ENCODE results near the gene TACO1. TPM values are rescaled to one million over a fixed set of nuclear protein-coding genes. Genes with fewer than 3 reads are reported as not detected.
A peak's percentile ranks its signal among the peaks of the same experiment; 100 is the strongest.

Gene TACO1
- total and polyA plus RNA-seq, 2 experiments from 2014 or later, result 15.4 to 19.9 TPM

DNA sequence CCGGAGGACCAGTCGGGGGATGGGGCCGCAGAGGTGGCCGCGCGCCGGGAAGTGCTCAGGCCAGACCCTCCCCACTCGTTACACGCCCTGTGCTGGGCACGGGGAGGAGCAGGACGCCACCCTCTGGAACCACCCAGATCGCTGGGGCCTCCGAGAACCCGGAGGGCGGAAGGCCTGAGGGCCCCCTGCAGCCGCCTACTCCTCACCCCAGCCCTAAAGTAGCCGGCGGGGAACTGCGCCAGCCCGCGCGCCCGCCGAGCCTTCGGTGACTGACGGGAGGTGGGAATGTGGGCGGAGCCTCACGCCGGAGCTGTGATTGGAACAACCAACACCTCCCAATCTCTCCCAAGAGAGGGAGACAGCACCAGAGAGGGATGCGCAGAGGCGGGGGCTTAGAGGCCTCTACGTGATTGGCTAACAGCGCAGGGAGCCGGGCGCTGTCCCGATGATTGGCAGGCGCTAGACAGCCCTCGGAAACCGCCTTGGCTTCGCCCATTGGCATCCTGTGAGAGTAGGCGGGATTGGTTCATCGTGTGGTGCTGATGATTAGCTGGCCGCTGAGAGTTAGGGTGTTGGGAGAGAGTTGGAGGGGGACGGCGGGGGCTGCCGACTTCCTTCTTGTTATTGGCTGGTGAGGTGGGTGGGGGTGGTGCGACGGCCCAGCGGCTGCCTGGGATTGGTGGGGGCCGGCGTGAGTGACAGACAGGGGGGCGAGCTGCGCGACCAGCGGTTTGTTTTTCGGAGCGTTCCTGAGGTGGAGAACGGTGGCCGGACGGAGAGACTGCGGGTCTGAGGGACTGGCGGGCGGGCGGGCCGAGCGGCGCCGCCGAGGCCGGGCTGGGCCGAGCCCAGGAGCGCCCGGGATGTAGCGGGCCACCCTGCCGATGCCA is 21.2 kb downstream of the TACO1 start, which contains the start of gene MAP3K3:
TSS of gene MAP3K3 (plus strand) at position 734 of the 890 bp plus-strand sequence. CDS start 343 bp downstream, outside the sequence.
- no peaks in the 10 kb centered on the region for H3K9me2 ChIP-seq (ENCODE audit: insufficient read depth)
- ATAC-seq (peak; percentile 89), DNase-seq (ENCODE audit: low spot score) (peak; percentile 100)
- peak within 1 kb of the TSS; percentile 97 for H3K4me3 Mint-ChIP-seq
- no peaks in the 10 kb centered on the region for H3K36me3 ChIP-seq (ENCODE audit: insufficient read depth)
- H3K9me3 Mint-ChIP-seq, result no peaks in the 10 kb centered on the region
- peak within 1 kb of the TSS; percentile 80 for H3K4me2 ChIP-seq
- H3F3A ChIP-seq (replicated peaks; ENCODE audit: low read depth), result 0 out of 2 replicates have a peak, but pooled peaks cover 6% of the 10 kb centered on the region
- H3K36me3 Mint-ChIP-seq (ENCODE audit: low read depth), result no peaks in the 10 kb centered on the region
- peak within 1 kb of the TSS; percentile 78; the same call in 1 of the 2 replicates for H3K27ac Mint-ChIP-seq
- peaks cover 13% of the 10 kb centered on the region for H3K4me1 ChIP-seq (ENCODE audit: insufficient read depth)
- H3K27me3 ChIP-seq (ENCODE audit: insufficient read depth), result no peaks in the 10 kb centered on the region
- TF ChIP-seq, protein P1, sequence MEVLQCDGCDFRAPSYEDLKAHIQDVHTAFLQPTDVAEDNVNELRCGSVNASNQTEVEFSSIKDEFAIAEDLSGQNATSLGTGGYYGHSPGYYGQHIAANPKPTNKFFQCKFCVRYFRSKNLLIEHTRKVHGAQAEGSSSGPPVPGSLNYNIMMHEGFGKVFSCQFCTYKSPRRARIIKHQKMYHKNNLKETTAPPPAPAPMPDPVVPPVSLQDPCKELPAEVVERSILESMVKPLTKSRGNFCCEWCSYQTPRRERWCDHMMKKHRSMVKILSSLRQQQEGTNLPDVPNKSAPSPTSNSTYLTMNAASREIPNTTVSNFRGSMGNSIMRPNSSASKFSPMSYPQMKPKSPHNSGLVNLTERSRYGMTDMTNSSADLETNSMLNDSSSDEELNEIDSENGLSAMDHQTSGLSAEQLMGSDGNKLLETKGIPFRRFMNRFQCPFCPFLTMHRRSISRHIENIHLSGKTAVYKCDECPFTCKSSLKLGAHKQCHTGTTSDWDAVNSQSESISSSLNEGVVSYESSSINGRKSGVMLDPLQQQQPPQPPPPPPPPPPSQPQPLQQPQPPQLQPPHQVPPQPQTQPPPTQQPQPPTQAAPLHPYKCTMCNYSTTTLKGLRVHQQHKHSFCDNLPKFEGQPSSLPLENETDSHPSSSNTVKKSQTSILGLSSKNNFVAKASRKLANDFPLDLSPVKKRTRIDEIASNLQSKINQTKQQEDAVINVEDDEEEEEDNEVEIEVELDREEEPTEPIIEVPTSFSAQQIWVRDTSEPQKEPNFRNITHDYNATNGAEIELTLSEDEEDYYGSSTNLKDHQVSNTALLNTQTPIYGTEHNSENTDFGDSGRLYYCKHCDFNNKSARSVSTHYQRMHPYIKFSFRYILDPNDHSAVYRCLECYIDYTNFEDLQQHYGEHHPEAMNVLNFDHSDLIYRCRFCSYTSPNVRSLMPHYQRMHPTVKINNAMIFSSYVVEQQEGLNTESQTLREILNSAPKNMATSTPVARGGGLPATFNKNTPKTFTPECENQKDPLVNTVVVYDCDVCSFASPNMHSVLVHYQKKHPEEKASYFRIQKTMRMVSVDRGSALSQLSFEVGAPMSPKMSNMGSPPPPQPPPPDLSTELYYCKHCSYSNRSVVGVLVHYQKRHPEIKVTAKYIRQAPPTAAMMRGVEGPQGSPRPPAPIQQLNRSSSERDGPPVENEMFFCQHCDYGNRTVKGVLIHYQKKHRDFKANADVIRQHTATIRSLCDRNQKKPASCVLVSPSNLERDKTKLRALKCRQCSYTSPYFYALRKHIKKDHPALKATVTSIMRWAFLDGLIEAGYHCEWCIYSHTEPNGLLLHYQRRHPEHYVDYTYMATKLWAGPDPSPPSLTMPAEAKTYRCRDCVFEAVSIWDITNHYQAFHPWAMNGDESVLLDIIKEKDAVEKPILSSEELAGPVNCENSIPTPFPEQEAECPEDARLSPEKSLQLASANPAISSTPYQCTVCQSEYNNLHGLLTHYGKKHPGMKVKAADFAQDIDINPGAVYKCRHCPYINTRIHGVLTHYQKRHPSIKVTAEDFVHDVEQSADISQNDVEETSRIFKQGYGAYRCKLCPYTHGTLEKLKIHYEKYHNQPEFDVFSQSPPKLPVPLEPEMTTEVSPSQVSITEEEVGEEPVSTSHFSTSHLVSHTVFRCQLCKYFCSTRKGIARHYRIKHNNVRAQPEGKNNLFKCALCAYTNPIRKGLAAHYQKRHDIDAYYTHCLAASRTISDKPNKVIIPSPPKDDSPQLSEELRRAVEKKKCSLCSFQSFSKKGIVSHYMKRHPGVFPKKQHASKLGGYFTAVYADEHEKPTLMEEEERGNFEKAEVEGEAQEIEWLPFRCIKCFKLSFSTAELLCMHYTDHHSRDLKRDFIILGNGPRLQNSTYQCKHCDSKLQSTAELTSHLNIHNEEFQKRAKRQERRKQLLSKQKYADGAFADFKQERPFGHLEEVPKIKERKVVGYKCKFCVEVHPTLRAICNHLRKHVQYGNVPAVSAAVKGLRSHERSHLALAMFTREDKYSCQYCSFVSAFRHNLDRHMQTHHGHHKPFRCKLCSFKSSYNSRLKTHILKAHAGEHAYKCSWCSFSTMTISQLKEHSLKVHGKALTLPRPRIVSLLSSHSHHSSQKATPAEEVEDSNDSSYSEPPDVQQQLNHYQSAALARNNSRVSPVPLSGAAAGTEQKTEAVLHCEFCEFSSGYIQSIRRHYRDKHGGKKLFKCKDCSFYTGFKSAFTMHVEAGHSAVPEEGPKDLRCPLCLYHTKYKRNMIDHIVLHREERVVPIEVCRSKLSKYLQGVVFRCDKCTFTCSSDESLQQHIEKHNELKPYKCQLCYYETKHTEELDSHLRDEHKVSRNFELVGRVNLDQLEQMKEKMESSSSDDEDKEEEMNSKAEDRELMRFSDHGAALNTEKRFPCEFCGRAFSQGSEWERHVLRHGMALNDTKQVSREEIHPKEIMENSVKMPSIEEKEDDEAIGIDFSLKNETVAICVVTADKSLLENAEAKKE (CRISPR knock-in tag; IDR thresholded peaks at IDR 0.05), result no peak
- TF ChIP-seq, protein P2, sequence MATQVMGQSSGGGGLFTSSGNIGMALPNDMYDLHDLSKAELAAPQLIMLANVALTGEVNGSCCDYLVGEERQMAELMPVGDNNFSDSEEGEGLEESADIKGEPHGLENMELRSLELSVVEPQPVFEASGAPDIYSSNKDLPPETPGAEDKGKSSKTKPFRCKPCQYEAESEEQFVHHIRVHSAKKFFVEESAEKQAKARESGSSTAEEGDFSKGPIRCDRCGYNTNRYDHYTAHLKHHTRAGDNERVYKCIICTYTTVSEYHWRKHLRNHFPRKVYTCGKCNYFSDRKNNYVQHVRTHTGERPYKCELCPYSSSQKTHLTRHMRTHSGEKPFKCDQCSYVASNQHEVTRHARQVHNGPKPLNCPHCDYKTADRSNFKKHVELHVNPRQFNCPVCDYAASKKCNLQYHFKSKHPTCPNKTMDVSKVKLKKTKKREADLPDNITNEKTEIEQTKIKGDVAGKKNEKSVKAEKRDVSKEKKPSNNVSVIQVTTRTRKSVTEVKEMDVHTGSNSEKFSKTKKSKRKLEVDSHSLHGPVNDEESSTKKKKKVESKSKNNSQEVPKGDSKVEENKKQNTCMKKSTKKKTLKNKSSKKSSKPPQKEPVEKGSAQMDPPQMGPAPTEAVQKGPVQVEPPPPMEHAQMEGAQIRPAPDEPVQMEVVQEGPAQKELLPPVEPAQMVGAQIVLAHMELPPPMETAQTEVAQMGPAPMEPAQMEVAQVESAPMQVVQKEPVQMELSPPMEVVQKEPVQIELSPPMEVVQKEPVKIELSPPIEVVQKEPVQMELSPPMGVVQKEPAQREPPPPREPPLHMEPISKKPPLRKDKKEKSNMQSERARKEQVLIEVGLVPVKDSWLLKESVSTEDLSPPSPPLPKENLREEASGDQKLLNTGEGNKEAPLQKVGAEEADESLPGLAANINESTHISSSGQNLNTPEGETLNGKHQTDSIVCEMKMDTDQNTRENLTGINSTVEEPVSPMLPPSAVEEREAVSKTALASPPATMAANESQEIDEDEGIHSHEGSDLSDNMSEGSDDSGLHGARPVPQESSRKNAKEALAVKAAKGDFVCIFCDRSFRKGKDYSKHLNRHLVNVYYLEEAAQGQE (IDR thresholded peaks at IDR 0.05; ENCODE audit: unreplicated experiment), result no peak
- TF ChIP-seq STAT1 (IDR thresholded peaks at IDR 0.05; ENCODE audit: unreplicated experiment) (no peak), EZH2phosphoT487 (IDR thresholded peaks at IDR 0.05; ENCODE audit: unreplicated experiment) (no peak), CREB1 (CRISPR knock-in tag; IDR thresholded peaks at IDR 0.05; ENCODE audit: low read depth) (peak; percentile 39; the same call in 1 of the 2 replicates), EZH2 (IDR thresholded peaks at IDR 0.05; ENCODE audit: low read depth, unreplicated experiment) (no peak), ZNF114 (CRISPR knock-in tag; IDR thresholded peaks at IDR 0.05) (no peak), JUNB (IDR thresholded peaks at IDR 0.05; ENCODE audit: unreplicated experiment) (no peak), NANOG (IDR thresholded peaks at IDR 0.05; ENCODE audit: borderline replicate concordance) (no peak), ZNF331 (CRISPR knock-in tag; IDR thresholded peaks at IDR 0.05; ENCODE audit: low read depth) (no peak), POLR2AphosphoS5 (IDR thresholded peaks at IDR 0.05; ENCODE audit: low read depth) (peak; percentile 96)
- TF ChIP-seq, protein P3, sequence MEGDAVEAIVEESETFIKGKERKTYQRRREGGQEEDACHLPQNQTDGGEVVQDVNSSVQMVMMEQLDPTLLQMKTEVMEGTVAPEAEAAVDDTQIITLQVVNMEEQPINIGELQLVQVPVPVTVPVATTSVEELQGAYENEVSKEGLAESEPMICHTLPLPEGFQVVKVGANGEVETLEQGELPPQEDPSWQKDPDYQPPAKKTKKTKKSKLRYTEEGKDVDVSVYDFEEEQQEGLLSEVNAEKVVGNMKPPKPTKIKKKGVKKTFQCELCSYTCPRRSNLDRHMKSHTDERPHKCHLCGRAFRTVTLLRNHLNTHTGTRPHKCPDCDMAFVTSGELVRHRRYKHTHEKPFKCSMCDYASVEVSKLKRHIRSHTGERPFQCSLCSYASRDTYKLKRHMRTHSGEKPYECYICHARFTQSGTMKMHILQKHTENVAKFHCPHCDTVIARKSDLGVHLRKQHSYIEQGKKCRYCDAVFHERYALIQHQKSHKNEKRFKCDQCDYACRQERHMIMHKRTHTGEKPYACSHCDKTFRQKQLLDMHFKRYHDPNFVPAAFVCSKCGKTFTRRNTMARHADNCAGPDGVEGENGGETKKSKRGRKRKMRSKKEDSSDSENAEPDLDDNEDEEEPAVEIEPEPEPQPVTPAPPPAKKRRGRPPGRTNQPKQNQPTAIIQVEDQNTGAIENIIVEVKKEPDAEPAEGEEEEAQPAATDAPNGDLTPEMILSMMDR (conservative IDR thresholded peaks at IDR 0.05; ENCODE audit: low read depth in 2 of 2), result peak in 1 of 2 experiments; percentile 27; a peak in 1 of 4 replicates
- TF ChIP-seq, protein P4, sequence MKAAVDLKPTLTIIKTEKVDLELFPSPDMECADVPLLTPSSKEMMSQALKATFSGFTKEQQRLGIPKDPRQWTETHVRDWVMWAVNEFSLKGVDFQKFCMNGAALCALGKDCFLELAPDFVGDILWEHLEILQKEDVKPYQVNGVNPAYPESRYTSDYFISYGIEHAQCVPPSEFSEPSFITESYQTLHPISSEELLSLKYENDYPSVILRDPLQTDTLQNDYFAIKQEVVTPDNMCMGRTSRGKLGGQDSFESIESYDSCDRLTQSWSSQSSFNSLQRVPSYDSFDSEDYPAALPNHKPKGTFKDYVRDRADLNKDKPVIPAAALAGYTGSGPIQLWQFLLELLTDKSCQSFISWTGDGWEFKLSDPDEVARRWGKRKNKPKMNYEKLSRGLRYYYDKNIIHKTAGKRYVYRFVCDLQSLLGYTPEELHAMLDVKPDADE (IDR thresholded peaks at IDR 0.05), result no peak
- peak within 1 kb of the TSS; percentile 87 for H3K27ac ChIP-seq (ENCODE audit: low read depth)
- H4K20me1 ChIP-seq (replicated peaks; ENCODE audit: insufficient read depth), result peaks cover 27% of the 10 kb centered on the region
- H3K79me2 ChIP-seq (replicated peaks; ENCODE audit: insufficient read depth), result peaks cover 34% of the 10 kb centered on the region
- H3K27me3 Mint-ChIP-seq (ENCODE audit: insufficient read depth, low read depth, poor library complexity), result peaks cover 5% of the 10 kb centered on the region
- peak within 1 kb of the TSS; percentile 69; the same call in 1 of the 2 replicates for H2AFZ ChIP-seq
- H3K4me1 Mint-ChIP-seq, result peaks cover 24% of the 10 kb centered on the region
- H3K4me3 ChIP-seq, result peak within 1 kb of the TSS; percentile 61

Measured in GM23338 (cell line).